GM18867 (cell line): ENCODE measurements around the gene SUCLG2.
A peak's percentile ranks its signal among the peaks of the same experiment; 100 is the strongest.

ENCODE experiments used
- ATAC-seq: cut with Tn5 transposase; IDR thresholded peaks from one replicate; pipeline ENCODE4 v1.9.1; 2021; ENCODE audit warnings: mild to moderate bottlenecking, moderate library complexity; ENCODE audit not compliant: unreplicated experiment

Gene SUCLG2

DNA sequence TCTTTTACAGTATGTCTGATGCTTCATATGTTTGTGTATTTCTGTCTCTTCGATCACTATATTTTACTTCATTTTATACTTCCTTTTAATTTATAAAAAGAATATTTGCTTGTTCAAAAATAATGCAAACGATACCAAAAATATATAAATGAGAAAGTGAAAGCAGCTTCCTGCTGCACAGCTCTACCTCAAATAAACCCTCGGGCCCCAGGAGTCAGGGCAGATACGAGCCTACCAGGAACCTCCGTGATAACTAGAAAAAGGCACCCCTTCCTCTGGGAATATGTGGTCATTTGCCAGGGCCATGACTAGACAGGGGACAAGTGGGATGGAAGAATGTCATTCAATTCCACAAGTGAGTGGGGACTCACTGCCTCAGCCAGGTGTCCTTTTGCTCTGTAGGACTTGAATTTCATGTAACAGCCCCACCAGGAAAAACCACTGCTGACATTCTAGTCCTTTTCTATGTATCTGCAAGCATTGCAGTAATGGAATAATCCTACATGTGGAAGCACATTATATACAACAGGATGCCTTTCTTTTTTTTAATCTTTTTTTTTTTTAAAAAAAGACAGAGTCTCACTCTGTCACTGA lies 133.3 kb downstream of the SUCLG2 start:
- peak; percentile 73 for ATAC-seq

DNA sequence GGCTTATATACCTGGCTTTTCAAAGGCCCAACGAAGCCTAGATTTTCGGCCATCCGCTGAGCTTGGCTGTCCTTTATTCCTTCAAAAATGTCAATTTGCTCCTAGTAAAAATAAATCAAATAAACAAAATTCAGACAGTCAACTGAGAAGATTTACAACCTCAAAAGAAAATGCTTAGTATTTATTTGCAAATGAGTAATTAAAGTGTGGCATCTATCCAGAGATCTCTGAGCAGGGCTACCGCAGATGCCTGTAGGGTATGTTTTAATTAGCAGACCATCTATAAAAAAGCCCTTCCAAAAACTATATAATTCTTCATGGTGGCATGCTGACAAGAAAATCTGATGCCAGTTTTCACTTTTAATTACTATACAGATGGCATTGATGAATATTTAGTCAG lies 136.2 kb downstream of the SUCLG2 start:
- ATAC-seq = no peak

DNA sequence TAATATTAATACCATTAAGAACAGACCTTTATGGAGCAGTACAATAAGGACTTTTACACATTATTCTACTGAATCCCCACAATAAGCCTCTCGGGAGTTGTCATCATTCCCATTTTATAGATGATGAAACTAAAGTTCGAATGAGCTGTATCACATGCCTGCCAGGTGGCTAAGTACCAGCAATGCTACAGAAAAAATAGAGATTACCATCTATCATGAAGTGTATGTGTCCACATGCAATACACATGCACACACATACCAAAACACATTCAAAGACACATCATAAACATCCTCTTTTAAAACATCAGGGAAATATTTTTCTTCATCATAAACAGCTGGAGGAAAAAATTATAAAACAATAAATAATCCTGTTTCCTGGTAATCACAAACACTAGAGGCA lies 136.6 kb downstream of the SUCLG2 start:
- ATAC-seq = no peak

DNA sequence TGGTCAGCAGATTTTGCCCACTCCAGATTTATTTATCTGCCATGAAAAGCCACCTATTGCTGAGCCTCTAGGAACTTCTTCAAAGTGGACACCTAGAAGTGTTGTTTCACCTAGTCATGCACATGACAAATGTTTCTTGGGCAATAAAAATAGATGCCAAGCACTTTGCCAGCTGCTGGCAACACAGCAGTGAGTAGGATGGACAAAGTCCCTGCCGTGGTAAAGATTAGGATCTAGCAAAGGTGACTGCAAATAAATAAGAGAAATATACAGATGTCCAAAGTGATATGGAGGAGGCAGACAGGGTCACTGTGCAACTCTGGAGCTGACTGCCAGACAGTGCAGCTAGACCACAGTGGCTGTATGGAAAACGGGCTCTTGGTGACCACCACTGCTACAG lies 137.9 kb downstream of the SUCLG2 start:
- no peak for ATAC-seq

DNA sequence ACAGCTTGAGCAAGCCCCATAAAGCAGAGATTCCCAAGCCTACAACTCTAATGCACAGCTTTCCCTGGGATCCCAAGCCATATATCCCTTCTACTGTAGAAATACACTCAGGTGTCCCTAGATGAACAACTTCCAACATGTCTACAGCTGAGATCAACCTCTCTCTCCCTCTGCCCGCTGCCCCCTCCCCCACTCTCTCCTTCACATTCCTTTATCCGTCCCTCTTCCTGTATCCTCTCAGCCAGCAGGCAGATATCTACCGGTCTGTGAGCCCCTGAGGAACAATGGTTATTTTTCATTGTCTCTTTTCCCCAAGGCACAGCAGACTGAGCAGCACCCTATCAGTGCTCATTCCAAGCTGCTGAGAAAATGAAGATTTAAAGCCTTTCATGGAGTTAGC lies 138.6 kb downstream of the SUCLG2 start:
- no peak for ATAC-seq

DNA sequence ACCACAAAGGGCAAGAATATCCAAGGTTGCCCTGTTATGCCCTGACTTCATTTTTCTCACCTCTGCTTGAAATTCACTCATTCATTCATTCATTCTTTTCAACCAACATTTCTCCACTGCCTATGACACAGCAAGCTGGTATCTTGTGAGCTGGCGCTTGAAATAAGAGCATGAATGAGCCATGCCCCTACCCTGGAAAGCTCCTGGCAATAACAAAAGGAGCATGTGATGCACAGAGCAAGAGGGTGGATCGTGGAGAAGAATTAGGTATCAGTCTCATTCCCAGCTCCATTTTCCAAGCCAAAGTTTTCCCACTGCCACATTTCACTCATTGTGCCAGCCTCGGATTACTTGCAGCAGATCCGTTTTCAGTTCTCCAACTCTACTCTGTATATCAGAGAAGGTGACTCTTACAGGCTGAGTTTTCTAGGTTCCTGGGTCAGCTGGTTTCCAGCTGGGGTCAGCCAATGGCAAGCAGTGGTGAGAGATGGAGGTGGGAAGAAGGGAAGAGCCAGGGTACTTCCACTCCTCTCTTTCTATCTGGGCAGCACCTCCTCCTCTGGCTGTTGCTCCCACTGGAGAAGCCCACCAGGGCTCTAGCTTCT lies 144.8 kb downstream of the SUCLG2 start:
- ATAC-seq = no peak

DNA sequence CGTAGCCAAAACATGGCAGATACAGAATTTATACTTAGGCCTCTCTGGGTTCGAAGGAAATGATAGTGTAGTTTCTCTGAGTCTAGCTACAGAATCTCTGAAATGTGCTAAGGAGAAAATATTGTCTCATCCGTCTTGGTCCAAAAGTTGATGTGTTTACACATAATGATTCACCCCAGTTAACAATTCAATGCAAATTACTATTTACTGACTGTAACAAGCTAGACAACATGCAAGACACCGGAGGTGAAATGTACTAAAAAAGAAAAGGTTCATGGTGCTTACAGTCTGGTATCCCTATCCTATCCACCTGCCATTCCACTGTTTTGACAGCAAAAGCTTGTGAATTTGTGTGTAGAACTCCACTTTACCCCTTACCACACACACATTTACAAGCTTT lies 146.8 kb downstream of the SUCLG2 start:
- no peak for ATAC-seq

DNA sequence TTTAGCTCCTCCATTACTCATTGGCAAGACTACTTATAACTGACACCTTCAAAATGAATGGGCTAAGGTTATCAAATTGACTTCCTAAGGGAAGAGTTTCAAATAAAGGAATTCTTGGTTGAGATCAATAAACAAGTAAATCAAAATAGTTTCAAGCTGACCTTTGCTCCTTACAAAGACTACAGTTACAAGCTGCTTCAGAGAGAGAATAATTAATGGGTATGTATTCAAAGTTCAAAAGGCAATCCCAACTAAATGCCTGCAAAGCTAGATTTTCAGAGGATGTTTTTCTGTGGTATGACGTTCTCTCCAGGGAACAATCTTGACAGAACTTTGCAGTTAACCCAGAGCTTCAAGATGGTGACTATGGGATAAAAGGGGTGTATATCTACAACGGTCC lies 153.7 kb downstream of the SUCLG2 start:
- no peak for ATAC-seq

DNA sequence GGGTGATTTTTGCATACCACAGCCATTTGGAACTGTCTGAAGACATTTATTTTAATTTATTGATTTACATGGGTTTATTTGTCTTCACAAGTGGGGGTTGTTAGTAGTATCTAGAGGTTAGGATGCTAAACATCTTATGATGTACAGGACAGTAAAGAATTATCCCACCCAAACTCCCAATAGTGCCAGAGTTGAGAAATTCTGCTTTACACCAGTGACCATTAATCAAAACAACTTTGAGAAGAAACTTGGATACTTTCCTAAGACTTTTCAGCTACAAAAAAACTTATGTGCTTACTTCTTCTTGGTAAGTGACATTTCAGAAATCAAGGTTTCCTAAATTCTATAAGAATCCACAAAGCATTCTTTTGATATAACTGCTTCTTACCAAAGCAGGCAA lies 156.7 kb downstream of the SUCLG2 start:
- ATAC-seq = no peak

DNA sequence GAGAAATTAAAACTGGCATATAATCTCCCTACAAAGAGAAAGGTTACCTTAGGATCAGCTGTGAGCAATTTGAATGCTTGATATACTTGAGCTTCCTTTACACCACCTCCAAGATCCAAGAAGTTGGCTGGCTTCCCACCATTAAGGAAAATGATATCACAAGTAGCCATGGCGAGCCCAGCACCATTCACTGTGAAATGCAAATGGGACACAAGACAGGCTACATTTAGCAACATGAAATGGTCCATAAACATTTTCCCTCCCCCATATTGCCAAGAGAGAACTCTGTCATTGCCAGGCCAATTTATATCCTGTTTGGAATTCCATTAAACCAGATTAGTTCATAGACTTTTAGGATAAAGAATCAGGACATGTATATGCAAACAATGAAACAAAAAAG lies 158.7 kb downstream of the SUCLG2 start:
- ATAC-seq = no peak

DNA sequence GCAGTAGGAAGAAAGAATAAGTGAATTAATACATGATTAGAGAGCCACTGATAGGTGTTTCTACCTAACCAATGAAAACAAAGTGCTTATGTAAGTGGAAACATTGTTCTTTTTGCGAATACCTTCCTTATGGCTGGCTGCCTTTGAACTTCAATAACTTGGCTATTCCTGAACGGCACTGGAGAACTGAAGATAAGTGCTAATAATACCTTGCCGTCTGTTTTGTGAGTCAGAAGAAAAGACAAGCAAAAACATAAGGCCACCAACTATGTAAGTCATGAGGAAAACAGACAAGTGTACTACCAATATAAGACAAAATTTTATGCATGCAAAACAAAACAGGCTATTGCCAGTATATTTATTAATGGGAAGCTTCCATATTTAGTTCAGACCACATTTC lies 160.6 kb downstream of the SUCLG2 start:
- no peak for ATAC-seq

DNA sequence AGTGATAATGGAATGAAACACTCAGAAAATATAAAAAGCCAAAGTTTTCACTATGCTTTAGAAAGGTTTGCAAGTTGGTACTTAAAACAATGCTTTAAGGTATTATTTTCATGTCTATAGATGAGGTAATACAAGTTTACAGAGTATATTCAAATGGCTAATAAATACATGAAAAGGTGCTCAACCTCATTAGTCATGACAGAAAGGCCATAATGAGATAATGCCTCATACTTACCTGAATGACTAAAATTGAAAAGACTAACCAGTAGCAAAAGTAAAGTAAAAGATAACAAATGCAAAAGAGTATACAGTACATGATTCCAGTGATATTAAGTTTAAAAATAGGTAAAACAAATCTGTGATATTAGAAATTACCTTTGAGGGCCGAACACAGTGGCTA lies 163.8 kb downstream of the SUCLG2 start:
- no peak for ATAC-seq

DNA sequence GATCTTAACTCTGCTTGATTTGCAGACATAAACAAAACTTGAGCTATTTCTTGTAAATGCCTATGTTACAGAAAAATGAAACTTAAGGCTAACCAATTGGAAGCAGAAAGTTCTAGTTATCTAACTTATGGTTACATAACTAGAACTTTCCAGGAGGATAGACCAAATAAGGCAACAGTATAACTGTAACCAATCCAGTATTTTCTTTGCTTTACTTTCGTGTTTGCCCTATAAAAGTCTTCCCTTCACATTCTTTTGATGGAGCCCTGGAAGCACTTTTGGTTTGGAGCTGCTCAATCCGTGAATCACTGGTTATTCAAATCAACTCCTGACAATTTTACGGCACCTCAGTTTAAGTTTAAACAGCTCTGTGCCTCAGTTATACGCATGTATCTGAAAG lies 164.6 kb downstream of the SUCLG2 start:
- no peak for ATAC-seq

DNA sequence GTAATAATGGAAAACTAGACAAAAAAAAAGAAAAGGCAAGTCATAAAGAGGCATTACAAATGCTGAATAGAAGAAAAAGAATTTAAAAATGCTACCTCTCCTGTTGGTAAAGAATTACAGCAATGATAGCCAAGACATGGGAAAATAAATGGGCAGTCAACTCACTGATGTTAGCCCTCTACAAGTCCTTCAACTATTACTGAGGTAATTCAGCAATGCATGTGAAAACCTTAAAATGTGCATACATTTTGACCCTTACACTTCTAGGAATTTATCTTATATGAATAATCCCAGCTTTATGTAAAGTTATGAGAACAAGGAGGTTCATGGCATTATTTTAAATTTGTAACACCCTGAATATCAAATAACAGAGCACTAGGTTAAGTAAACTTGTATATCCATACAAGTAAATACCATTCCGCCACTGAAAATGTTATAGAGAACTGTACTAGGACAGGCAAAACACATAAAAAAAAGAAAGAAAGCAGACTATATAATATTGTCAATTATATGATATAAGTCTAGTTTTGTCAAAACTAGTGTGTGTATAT lies 166.8 kb downstream of the SUCLG2 start:
- no peak for ATAC-seq

DNA sequence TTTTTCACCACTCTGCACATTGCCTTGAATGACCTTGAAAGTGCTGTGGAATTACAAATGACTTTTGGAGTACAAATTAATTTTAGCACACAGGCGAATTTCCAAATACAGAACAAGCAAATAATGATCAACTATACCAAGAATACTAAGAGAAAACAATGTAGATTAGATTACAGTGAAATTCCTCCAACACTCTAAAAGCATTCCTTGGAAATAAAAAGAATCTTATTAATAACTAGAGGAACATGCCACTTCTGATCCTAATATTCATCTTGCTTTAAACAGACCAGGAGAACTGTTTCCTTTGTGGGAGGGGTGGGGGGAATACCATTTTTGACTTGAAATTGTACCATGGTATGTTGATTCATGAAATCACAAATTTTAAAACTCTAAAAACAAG lies 167.5 kb downstream of the SUCLG2 start:
- no peak for ATAC-seq

DNA sequence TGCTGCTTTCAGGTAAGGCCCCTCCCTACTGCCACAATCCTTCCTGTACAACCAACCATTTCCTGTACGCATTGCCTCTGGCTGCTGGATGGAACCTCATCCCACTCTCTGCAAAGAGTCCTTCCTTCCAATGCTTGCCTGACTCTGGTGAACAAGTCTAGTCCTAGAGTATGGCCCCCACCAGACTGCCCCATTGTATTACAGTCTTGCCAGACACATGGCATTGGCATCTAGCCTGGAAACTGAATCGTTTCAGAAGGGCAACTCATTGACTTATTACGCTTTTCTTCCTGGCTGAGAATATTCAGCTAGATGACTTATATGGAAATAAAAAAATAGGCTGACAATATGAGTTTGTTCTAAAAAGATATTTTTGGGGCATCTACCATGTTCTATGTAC lies 170.3 kb downstream of the SUCLG2 start:
- ATAC-seq = no peak

DNA sequence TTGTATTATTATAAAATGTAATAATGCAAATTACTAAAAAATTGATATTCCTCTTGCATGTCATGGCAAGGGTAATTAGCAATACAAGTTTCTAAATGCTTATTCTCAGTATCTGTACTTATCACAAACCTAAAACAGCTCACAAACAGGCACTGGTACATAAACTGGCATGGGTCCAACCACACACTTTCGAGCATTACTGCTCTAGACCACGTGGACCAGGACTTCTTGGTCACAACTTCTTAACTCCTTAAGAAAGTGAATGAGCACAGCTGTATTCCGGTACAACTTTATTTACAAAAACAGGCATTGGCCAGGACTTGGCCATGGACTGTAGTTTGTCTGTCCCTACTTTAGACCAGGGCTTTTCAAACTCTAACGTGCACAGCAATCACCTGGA lies 173.3 kb downstream of the SUCLG2 start:
- ATAC-seq = no peak

DNA sequence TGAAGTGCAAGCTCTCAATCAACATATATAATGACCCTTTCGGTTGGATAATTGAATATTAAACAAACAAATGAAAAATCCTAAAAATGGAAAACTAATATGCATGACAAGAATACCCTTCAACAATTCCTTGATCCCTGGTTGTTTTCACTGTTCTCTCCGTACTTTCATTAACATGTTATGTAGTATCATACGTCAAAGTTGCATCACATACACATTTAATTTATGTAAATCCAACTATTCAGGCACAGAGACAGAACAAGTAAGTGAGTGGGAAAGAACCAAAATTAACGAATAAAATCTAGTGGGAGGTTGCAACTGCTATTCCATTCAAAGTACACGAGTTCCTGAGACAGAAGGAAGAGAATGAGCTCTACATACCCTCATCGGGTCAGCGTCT lies 176.0 kb downstream of the SUCLG2 start:
- ATAC-seq = no peak

DNA sequence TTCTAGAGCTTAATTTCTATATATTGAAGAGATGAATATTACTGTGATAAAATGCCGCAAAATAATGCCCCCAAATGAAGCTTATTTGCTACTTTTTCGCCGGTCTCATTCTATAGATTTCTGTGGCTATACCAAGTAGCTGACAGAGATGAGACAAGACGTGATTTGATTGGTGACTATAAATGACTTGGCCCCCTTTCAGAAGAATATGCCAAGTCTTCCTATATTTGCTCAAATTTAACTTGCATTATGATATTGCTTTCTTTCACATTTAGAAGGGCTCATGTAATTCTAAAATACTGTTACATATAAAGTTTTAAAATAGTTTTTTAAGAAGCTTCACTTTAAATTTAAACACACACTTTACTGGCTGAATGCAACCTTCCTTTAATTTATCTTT lies 180.1 kb downstream of the SUCLG2 start:
- no peak for ATAC-seq

DNA sequence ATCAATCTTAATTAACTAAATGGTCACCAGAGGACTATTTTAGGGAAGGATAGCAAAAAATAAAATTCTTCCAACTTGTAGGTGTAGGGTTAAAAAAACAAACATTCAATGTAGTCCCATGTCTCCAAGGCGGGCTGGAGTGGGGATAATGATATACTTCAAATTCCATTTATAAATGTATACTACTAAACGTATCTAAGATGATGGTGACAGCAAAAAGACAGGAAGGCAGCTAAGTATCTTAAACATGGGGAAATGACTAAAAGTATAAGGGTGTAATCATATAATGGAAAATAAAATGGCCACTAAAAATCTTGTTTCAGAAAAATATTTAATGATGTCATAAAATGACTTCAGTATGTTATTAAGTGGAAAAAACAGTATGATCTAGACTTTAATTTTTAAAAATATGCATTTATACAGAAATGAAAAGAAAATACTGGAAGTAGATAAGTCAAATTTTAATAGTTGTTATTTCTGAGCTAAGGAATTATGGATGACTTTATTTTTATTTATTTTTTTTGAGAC lies 181.7 kb downstream of the SUCLG2 start:
- no peak for ATAC-seq

DNA sequence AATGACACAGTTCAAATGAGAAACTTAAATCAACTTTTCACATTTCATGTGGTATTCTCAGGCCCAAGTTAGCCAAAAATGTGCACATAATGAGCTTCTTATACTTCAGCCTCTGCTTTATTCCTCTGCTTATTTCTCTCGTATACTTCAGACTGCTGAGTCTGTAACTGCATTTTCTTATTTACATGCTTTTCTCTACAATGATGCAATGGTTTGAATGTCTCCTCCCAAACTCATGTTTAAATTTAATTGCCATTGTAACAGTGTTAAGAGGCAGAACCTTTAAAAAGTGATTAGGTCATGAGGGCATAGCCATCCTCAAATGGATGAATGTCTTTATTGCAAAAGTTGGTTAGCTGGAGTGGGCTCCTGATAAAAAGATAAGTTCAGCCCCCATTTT lies 184.2 kb downstream of the SUCLG2 start:
- no peak for ATAC-seq

DNA sequence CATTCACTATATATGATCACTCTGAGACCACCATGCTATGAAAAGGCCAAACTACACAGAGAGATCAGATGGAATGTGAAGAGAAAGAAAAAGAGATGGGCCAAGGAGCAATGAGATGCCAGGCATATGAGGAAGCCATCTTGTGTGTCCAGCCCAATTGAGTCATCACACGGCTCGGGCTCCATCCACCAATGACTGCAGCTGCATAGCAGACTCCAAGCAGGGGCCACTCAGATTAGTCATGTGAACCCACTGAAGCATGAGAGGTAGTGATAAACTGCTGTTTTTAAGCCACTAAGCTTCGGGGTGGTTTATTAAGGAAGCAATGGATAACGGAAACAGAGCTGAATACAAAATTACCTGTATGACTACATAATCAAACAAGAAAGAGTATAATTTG lies 185.9 kb downstream of the SUCLG2 start:
- ATAC-seq = no peak

DNA sequence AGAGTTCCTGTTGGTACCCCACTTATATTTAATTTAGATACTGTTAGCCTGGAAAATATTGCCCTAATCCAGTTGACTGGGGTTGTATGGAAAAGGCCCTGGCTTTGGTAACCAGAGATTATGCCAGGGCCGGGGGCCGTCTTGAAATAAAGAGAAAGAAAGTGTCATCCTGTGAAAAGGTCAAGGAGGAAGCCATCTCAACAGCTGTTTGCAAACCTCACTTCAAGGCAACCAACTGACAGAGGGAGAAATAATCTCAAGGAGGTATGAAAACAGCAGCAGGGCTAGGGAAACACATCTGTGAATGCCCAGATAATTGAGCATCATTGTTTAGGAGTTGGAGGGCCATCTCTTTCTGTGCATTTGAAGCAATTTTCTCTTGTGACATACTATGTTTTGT lies 190.8 kb downstream of the SUCLG2 start:
- no peak for ATAC-seq
